Ovary (tissue), 9 donors: ENCODE measurements around the gene SELENOM. TPM values are rescaled to one million over a fixed set of nuclear protein-coding genes. Genes with fewer than 3 reads are reported as not detected.
A peak's percentile ranks its signal among the peaks of the same experiment; 100 is the strongest.

Source experiments
- DNase-seq, 5 donors: peaks; one replicate each; pipeline ENCODE4 v3.0.0-alpha.2; 2019 to 2020
- H3K27ac ChIP-seq, 2 donors: fragments of 200-600 bp; one replicate each; pipeline versions ENCODE4 v1.5.1 to v1.8.0; 2019 to 2022
- H3K27me3 ChIP-seq: fragments of 200-600 bp; one replicate; pipeline ENCODE4 v1.8.0; 2022
- H3K36me3 ChIP-seq: fragments of 200-600 bp; sonication (generic); one replicate; pipeline ENCODE4 v1.5.1; 2019
- H3K4me1 ChIP-seq: one replicate; pipeline ENCODE4 v1.8.1; 2013; ENCODE audit warnings: mild to moderate bottlenecking, moderate library complexity; ENCODE audit not compliant: insufficient read depth
- H3K4me3 ChIP-seq: fragments of 200-600 bp; sonication (generic); one replicate; pipeline ENCODE4 v1.5.1; 2017
- H3K9me3 ChIP-seq, 2 donors: fragments of 200-600 bp in 1 of 2; sonication (generic) in 1 of 2; one replicate each; pipeline versions ENCODE4 v1.5.1 to v1.8.1; 2013 to 2019; ENCODE audit warnings: mild to moderate bottlenecking in 1 of 2, moderate library complexity in 1 of 2
- EP300 ChIP-seq: sonication (generic); formaldehyde crosslinking; IDR thresholded peaks from one replicate; pipeline ENCODE4 v1.6.1; 2017; ENCODE audit warnings: antibody characterized with exemption
- POLR2A ChIP-seq: fragments of 450-650 bp; IDR thresholded peaks from one replicate; pipeline ENCODE4 v1.6.1; 2017; ENCODE audit warnings: antibody characterized with exemption, mild to moderate bottlenecking, moderate library complexity
- WGBS, 3 donors: extraction: QIAGEN DNeasy Blood & Tissue Kit in 1 of 3; methylation state at CpG; one replicate each; pipeline versions ENCODE4 v1.1.5 to v1.1.7; 2013 to 2017; 5-methylcytosine and 5-hydroxymethylcytosine counted together
- intact Hi-C, 4 donors: fragments of 100-400 bp; cut with DNase I; formaldehyde crosslinking; loops; one replicate each; pipeline versions ENCODE4 v1.11.0 to v1.15.1; 2022 to 2023
- polyA plus RNA-seq, 2 donors: library from polyadenylated mRNA; stranded (reverse); fragments of 200-250 nt in 1 of 2; fragments of 350-450 nt in 1 of 2; fragmentation: Illumina TruSeq in 1 of 2; extraction: RNeasy Lipid Tissue Mini Kit (QIAGEN cat#74804) in 1 of 2; gene quantifications; one replicate each; pipeline ENCODE4 v1.2.3, GENCODE V29; 2013 to 2014
- total RNA-seq, 7 donors: library from RNA; depleted of rRNA in 2 of 7; stranded (reverse); fragments of >200 nt in 2 of 7; fragmentation: NEBNext Ultra II Directional in 3 of 7; extraction: Animal tissue kit (Norgen Biotek cat#: 25700) in 3 of 7; gene quantifications; one replicate each; pipeline versions ENCODE4 v1.1.0 to v1.2.4, GENCODE V29; 2016 to 2023
- TF ChIP-seq, protein P1 (sequence below), 3 donors: fragments of 450-650 bp in 2 of 3; fragments of 200-600 bp in 1 of 3; IDR thresholded peaks; one replicate each; pipeline versions ENCODE4 v1.5.1 to v1.8.0; 2016 to 2022; ENCODE audit warnings: antibody characterized with exemption in 3 of 3, mild to moderate bottlenecking in 1 of 3
- donor health status: DM: no; HTN: no; CAD: no; lungs with moderate emphysema.
- donor health status: DM: no; HTN: no; CAD: no.
- donor health status: Bipolar disorder and iron deficiency.
- donor health status: DM: yes; HTN: yes; CAD: no.
- donor health status: DM: no; HTN: no; CAD: no.
- donor health status: DM: yes; HTN: yes; CAD: no.

The SELENOM gene
- total and polyA plus RNA-seq, 9 donors = 25.7 to 678 (median 306) TPM

- no peaks in the 10 kb centered on the region for H3K9me3 ChIP-seq
- DNase-seq = no peak
- peaks cover 7% of the 10 kb centered on the region for H3K4me1 ChIP-seq
- intact Hi-C loops = loop anchor here in 1 of 4 donors (10.0 kb wide), 1 partner anchor 50 kb away; the partner anchor contains the start of gene PLA2G3
- H3K4me3 ChIP-seq = no peak overlapping the region
- H3K36me3 ChIP-seq = no peaks in the 10 kb centered on the region
- no peaks in the 10 kb centered on the region for H3K27me3 ChIP-seq
- TF ChIP-seq POLR2A (no peak), EP300 (no peak)
- TF ChIP-seq, protein P1, sequence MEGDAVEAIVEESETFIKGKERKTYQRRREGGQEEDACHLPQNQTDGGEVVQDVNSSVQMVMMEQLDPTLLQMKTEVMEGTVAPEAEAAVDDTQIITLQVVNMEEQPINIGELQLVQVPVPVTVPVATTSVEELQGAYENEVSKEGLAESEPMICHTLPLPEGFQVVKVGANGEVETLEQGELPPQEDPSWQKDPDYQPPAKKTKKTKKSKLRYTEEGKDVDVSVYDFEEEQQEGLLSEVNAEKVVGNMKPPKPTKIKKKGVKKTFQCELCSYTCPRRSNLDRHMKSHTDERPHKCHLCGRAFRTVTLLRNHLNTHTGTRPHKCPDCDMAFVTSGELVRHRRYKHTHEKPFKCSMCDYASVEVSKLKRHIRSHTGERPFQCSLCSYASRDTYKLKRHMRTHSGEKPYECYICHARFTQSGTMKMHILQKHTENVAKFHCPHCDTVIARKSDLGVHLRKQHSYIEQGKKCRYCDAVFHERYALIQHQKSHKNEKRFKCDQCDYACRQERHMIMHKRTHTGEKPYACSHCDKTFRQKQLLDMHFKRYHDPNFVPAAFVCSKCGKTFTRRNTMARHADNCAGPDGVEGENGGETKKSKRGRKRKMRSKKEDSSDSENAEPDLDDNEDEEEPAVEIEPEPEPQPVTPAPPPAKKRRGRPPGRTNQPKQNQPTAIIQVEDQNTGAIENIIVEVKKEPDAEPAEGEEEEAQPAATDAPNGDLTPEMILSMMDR (IDR thresholded peaks at IDR 0.05) = no peak
- no peak overlapping the region for H3K27ac ChIP-seq
- whole genome bisulfite sequencing, 3 donors = 89 to 92% (median 92%) methylated on average over 7 of the region's 7 CpGs
Measured at GRCh38 chr22:31094741-31095140, 12.6 kb downstream of the SELENOM start.

GRCh38 chr22:31094021-31094551 lies 13.3 kb downstream of the SELENOM start:
- intact Hi-C loops = loop anchor here in 1 of 4 donors (10.0 kb wide), 1 partner anchor 51 kb away; the partner anchor contains the start of gene PLA2G3
- DNase-seq = peak in 3 of 5 donors; percentile 40 to 53 (median 44)

GRCh38 chr22:31093086-31093850 lies 14.1 kb downstream of the SELENOM start:
- DNase-seq = peak; percentile 52 to 80 (median 77)
- Histone ChIP-seq H3K36me3 (no peaks in the 10 kb centered on the region), H3K27me3 (no peaks in the 10 kb centered on the region), H3K9me3 (no peaks in the 10 kb centered on the region), H3K4me3 (peak overlapping the region; percentile 10), H3K27ac (peak overlapping the region in 1 of 2 donors; percentile 44), H3K4me1 (peaks cover 7% of the 10 kb centered on the region)
- intact Hi-C loops = loop anchor here in 1 of 4 donors (10.0 kb wide), 1 partner anchor 52 kb away; the partner anchor contains the start of gene PLA2G3
- no peak for TF ChIP-seq EP300
- TF ChIP-seq, protein P1 (IDR thresholded peaks at IDR 0.05) = no peak
- no peak for TF ChIP-seq POLR2A
- 63 to 69% (median 67%) methylated on average over 29 to 33 of the region's 33 CpGs for WGBS, 3 donors

More at GRCh38 chr22:31094021-31094551, 13.3 kb downstream of the SELENOM start:
- H3K4me1 ChIP-seq = peaks cover 7% of the 10 kb centered on the region
- peak overlapping the region; percentile 10 for H3K4me3 ChIP-seq
- H3K36me3 ChIP-seq = no peaks in the 10 kb centered on the region
- TF ChIP-seq, protein P1 (IDR thresholded peaks at IDR 0.05) = no peak
- TF ChIP-seq POLR2A (no peak), EP300 (no peak)
- no peaks in the 10 kb centered on the region for H3K9me3 ChIP-seq
- no peaks in the 10 kb centered on the region for H3K27me3 ChIP-seq
- peak overlapping the region; percentile 29 to 44 for H3K27ac ChIP-seq
- WGBS, 3 donors = 47 to 58% (median 51%) methylated on average over 5 of the region's 5 CpGs

- Histone ChIP-seq H3K9me3 (no peaks in the 10 kb centered on the region), H3K27ac (no peak overlapping the region), H3K4me1 (peaks cover 7% of the 10 kb centered on the region), H3K27me3 (no peaks in the 10 kb centered on the region), H3K4me3 (peak overlapping the region; percentile 26), H3K36me3 (no peaks in the 10 kb centered on the region)
- WGBS, 3 donors = 91 to 94% (median 93%) methylated on average over 9 of the region's 9 CpGs
- TF ChIP-seq EP300 (no peak), POLR2A (no peak)
- TF ChIP-seq, protein P1 (IDR thresholded peaks at IDR 0.05) = no peak
- DNase-seq = peak in 1 of 5 donors; percentile 20
- intact Hi-C loops = loop anchor here in 1 of 4 donors (10.0 kb wide), 1 partner anchor 53 kb away; the partner anchor contains the start of gene PLA2G3
Measured at GRCh38 chr22:31092161-31092560, 15.2 kb downstream of the SELENOM start.
